Measurements from ENCODE around the gene ASCL5.

GRCh38 chr1:201137024-201137392 is 10.0 kb upstream of the ASCL5 start:
- TF ChIP-seq TAF15 (IDR thresholded peaks at IDR 0.05; ENCODE audit: low read depth, low read length) (no peak), RAD21 (CRISPR knock-in tag; conservative IDR thresholded peaks at IDR 0.05 in 1 of 2, IDR thresholded peaks at IDR 0.05 in 1 of 2) (no peak)

Data from K562 (cell line).